T1000 (cell line): ENCODE results near the gene GRIN2A.

Experiments used
- DNase-seq: peaks from one replicate; lab custom pipeline; 2025; ENCODE audit warnings: mixed read lengths; lab: John Stamatoyannopoulos, UW

Gene GRIN2A

DNA sequence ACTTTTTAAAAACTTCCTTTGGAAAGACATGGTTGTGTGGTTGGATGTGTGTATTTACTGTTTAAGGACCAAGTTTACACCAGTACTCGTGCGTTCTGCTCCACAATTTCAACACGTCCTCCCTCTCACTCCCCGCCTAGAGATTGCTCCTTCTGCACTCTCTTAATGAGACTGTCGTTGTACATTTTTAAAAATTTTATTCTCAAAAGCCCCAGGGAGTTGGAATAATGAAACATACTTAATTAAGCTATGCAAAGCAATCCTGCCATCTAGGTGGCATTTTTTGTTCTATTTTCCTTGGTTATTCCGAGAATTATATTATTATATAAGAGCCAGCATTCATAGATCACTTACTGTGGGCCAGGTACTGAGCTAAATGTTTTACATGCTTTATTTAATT, 264.5 kb downstream of the GRIN2A start:
- no peak for DNase-seq

GRCh38 chr16:9913604-9914326, 268.5 kb downstream of the GRIN2A start:
- DNase-seq = no peak

GRCh38 chr16:9911989-9912388, 270.2 kb downstream of the GRIN2A start:
- DNase-seq = no peak

GRCh38 chr16:9911231-9911630, 271.0 kb downstream of the GRIN2A start:
- DNase-seq = no peak

DNA sequence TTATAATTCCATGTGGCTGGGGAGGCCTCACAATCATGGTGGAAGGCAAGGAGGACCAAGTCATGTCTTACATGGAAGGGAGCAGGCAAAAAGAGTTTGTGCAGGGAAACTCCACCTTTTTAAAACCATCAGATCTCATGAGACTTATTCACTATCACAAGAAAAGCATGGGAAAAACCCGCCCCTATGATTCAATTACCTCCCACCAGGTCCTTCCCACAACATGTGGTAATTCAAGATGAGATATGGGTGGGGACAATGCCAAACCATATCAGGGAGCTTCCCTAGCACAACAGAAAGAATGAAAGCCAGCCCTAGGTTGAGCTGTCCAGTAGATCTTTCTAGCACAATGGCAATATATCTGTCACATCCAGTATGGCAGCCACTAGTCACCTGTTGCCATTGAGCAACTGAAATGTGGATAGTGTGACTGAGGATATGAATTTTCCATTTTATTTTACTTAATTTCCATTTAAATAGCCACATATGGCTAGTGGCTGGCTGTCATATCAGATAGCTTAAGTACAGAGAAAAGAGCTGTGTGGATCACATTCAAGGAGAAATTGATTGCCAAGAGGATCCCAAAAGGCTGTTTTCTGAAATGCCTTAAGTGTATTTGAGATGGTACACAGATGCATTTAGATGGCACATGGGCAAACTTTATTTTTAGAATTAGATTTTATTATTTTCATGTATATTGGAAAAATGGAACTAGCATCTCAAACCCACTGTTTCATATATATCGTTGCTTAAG, 273.0 kb downstream of the GRIN2A start:
- no peak for DNase-seq

DNA sequence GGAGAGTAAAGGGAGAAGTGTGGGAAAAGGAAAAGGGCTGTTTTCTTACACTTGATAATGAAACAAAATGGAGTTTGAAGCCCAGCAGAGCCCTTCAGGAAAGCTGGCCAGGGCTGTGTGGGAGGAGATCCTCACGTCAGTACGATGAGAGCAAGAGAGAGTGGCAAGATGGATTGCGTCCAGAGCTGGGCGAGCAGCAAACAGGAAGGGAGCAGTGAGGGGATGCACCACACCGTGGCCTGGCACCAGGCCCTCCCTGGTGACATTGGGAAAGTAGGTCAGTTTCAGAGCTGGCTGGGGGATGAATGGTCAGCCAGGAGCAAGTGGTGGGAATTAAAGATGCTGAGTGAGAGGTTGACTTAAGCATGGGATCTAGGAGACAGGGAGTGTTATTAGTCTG, 273.6 kb downstream of the GRIN2A start:
- no peak for DNase-seq

DNA sequence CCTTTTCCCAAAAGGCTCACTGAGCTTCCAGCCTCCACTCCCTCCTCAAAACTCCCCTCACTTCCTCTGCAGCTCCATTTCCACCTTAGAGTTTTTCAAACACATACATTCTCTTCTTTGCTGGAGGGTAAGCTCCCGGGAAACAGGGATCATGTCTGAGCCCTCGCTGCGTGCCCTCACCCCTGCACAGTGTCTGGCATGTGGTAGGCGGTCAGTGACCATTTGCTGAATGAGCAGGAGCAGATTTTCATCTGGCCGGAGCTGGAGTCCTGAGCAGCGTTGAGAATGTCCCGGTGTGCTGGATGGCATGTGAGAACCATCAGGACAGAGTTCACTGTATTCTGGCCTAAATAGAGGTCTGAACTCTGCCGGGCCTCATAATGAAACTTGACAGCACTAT, 274.5 kb downstream of the GRIN2A start:
- no peak for DNase-seq

DNA sequence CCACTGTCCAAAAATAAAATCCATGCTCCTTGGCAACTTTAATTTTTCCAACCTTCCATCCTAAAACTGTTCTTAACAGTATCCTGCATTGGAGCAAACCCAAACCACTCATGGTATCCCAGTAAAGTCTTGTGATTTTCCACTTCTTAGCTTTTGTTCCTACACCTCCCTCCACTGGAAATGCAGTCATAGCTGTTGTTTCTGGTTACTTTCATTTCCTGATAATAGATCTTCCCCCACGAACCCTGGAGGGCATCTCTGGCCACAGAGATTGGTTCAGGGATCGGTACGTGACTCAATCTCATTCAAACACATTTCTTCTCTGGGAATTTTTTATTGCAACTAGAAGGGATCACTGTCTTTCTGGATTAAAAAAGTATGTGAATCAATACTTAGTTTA, 276.0 kb downstream of the GRIN2A start:
- DNase-seq = no peak

GRCh38 chr16:9904526-9904925, 277.7 kb downstream of the GRIN2A start:
- no peak for DNase-seq

- no peak for DNase-seq
Observed at GRCh38 chr16:9900576-9900975, 281.7 kb downstream of the GRIN2A start.

DNA sequence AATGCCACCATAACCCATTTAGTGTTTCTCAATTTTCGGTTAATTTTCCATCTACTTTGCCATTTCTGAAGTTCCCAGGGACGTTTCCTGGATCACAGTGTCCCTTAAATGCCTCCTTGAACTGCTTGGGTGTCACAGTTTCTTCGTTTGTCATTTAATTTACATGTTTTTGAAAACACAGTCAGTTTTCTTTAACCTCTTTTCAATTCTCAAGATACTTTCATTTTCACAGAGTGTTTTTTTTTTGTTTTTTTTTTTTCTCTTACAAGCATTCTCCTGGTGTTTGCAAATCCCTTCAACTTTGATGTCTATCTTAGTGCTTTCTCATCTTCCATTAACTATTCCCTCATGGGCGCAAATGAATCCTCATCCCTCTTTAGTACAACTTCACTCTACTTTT, 283.7 kb downstream of the GRIN2A start:
- no peak for DNase-seq

DNA sequence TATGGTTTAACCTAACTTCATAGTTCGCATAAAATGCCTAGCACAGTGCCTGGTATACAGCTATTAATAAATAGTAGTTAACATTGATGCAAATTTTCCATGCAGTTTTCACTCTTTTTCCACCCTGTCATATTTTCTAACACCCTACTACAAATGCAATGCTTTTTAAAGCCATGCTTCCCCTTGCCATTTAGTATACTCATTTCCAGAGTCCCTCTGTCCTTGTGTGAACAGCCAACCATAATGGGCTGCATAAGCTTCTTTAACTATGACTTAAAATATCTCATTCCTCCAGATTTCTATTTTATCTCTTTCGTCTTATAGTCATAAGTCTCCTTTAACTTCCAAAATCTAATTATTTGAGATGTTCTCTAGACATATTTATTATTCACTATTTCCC, 284.1 kb downstream of the GRIN2A start:
- no peak for DNase-seq

DNA sequence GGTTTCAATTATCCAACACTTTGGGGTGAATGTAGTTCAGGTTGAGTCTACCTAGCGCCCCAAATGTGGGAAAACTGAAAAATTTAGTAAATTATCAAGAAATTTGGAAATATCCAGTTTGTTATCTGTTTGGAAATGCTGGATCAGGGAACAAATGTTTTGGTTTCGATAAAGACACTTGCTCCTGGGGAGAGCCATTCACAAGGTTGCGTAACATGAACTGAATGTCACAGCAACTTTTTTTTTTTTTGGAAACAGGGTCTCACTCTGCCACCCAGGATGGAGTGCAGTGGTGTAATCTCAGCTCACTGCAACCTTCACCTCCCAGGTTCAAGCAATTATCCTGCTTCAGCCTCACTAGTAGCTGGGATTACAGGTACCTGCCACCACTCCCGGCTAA, 286.4 kb downstream of the GRIN2A start:
- no peak for DNase-seq

DNA sequence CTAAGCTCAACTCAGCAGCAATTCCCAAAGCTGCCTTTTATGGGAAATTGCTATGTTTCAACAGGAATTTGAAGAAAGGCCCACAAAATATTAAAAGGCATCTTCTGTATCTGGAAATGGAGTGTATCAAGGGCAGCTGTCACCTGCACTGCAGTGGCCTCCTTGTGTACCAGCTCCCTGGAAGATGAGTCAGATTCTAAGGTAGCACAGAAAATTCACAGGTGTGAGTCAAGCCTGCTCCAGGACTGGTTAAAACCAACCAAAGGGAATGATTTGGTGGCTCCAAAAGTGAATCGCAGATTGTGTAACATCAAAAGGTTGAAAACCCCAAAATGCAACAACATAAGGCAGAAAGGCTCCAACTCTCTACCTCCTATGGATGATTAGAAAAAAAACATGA, 296.4 kb downstream of the GRIN2A start:
- no peak for DNase-seq

DNA sequence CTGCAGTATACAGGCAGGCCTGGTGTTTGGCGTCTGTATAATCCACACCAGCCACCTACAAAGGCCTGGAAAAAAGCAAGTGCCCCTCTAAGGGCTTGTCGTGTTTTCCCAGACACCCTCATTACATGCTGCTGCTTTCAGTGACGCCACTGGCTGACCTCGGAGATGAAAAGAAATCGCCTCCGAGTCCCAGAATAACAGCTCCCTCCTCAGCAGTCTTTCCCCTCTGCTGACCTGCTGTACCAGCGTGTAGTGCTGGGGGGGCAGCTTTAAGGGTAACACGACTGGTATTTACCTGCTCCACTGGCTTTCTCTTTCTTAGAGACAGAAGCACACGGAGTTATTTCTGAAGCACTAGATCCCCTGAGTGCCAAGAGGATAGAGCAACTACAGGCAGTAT, 296.8 kb downstream of the GRIN2A start:
- DNase-seq = no peak

- peak; percentile 62 for DNase-seq
Observed at GRCh38 chr16:9875981-9876380, 306.2 kb downstream of the GRIN2A start.

DNA sequence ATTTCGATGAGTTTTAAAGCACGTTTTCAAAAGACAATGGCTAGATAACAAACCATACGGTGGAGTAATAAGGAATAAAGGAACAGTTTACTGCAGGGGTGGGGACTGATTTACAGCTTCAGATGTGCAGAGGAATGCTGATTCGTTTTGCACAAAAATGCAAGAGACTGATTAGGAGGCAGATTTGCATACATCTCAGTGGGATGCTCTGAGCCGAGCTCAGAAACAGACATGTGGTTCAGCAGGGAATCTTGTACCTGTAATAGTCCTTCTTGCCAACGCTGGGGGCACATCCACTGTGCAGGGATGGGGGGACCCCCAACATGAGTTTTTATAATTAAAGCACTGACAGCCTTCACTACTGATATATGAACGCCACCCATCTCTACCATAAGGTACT, 308.0 kb downstream of the GRIN2A start:
- DNase-seq = no peak

GRCh38 chr16:9870962-9871361, 311.3 kb downstream of the GRIN2A start:
- no peak for DNase-seq

- no peak for DNase-seq
Observed at GRCh38 chr16:9869776-9870175, 312.5 kb downstream of the GRIN2A start.

- no peak for DNase-seq
Observed at GRCh38 chr16:9868606-9869149, 313.6 kb downstream of the GRIN2A start.

- DNase-seq = no peak
Observed at GRCh38 chr16:9867176-9867575, 315.1 kb downstream of the GRIN2A start.

DNA sequence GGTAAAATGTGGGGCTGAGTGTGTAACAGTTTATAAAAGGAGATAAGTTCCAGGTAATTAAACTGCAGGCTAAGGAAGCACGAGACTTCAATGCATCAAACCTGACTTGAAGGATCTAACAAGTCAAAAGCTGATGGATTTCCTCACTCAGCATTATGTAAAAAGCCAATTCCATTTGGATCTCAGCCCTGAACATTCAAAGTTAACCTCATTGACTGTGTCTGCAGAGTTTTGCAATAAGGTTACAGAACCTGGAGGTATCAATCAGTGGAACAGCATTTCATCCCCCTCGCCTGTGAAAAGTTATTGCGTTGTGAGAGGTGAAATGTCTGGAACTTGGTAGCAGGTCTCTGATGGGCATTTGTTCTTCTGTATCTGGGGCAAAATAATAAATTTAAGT, 317.8 kb downstream of the GRIN2A start:
- DNase-seq = no peak

DNA sequence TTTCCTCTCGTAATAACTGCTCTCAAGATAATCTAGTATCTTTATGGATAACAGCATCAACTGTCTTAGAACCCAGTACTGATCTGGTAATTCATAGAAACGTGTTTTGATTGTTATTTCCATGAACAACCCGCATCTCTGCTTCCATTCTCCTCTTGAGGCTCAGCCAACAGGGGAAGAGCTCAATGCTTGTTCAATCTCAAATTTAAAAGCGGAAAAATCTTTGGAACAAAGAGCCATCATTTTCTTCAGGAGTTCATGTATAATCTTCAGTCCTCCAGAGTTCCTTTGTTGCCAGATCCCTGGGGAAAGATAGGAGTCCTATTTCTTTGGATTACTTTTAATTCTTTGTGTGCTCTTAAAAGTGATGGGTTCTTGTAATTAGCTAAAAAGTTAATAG, 319.9 kb downstream of the GRIN2A start:
- DNase-seq = no peak
